H9 (cell line): ENCODE data around the gene DLG2. TPM values are rescaled to one million over a fixed set of nuclear protein-coding genes. Genes with fewer than 3 reads are reported as not detected.

Source experiments
- DNase-seq: peaks from one replicate; pipeline ENCODE4 v3.0.0-alpha.2; 2017
- H2AFZ ChIP-seq: one replicate; pipeline ENCODE4 v1.6.1; 2013; ENCODE audit warnings: mild to moderate bottlenecking, low read length, control low read depth, moderate library complexity
- H2AK5ac ChIP-seq: 2 replicates; pipeline ENCODE4 v1.6.1; 2013; ENCODE audit warnings: low read length, control low read depth, mixed read lengths; ENCODE audit not compliant: insufficient read length
- H2BK120ac ChIP-seq: one replicate; pipeline ENCODE4 v1.6.1; 2013; ENCODE audit warnings: low read depth, mild to moderate bottlenecking, low read length, control low read depth, inconsistent platforms; ENCODE audit not compliant: poor library complexity, severe bottlenecking
- H2BK12ac ChIP-seq: 2 replicates; pipeline ENCODE4 v1.6.1; 2013; ENCODE audit warnings: low read length, control low read depth, mixed read lengths, low read depth; ENCODE audit not compliant: insufficient read length
- H2BK15ac ChIP-seq: 2 replicates; pipeline ENCODE4 v1.6.1; 2013; ENCODE audit warnings: low read depth, low read length, control low read depth
- H2BK20ac ChIP-seq: one replicate; pipeline ENCODE4 v1.6.1; 2013; ENCODE audit warnings: low read depth, mild to moderate bottlenecking, low read length, control low read depth, inconsistent platforms; ENCODE audit not compliant: poor library complexity, severe bottlenecking
- H2BK5ac ChIP-seq: 2 replicates; pipeline ENCODE4 v1.6.1; 2013; ENCODE audit warnings: low read length, control low read depth, mixed read lengths; ENCODE audit not compliant: insufficient read length
- H3K14ac ChIP-seq: 2 replicates; pipeline ENCODE4 v1.6.1; 2013; ENCODE audit warnings: low read length, control low read depth; ENCODE audit not compliant: insufficient read depth
- H3K18ac ChIP-seq: 2 replicates; pipeline ENCODE4 v1.6.1; 2013; ENCODE audit warnings: low read depth, mild to moderate bottlenecking, mixed read lengths, low read length, control low read depth; ENCODE audit not compliant: insufficient read length
- H3K23ac ChIP-seq: 2 replicates; pipeline ENCODE4 v1.6.1; 2013; ENCODE audit warnings: low read length, control low read depth, mixed read lengths, low read depth; ENCODE audit not compliant: insufficient read length
- H3K23me2 ChIP-seq: 2 replicates; pipeline ENCODE4 v1.6.1; 2013; ENCODE audit warnings: low read depth, mild to moderate bottlenecking, mixed read lengths, low read length, control low read depth; ENCODE audit not compliant: insufficient read length, poor library complexity, severe bottlenecking
- H3K27ac ChIP-seq: 2 replicates; pipeline ENCODE4 v1.5.1; 2013; ENCODE audit warnings: low read length, control low read depth, mixed read lengths, low read depth; ENCODE audit not compliant: insufficient read length
- H3K27me3 ChIP-seq: 2 replicates; pipeline ENCODE4 v1.6.1; 2013; ENCODE audit warnings: low read length, control low read depth, inconsistent platforms; ENCODE audit not compliant: insufficient read depth
- H3K4ac ChIP-seq: 2 replicates; pipeline ENCODE4 v1.6.1; 2013; ENCODE audit warnings: low read depth, mild to moderate bottlenecking, control low read depth, inconsistent platforms, low read length, moderate library complexity
- H3K4me1 ChIP-seq: 2 replicates; pipeline ENCODE4 v1.6.1; 2013; ENCODE audit warnings: low read length, control low read depth, inconsistent platforms; ENCODE audit not compliant: insufficient read depth
- H3K4me2 ChIP-seq: 2 replicates; pipeline ENCODE4 v1.6.1; 2013; ENCODE audit warnings: low read length, control low read depth, mixed read lengths; ENCODE audit not compliant: insufficient read length, insufficient read depth
- H3K56ac ChIP-seq: 2 replicates; pipeline ENCODE4 v1.6.1; 2013; ENCODE audit warnings: low read depth, mild to moderate bottlenecking, mixed read lengths, low read length, control low read depth; ENCODE audit not compliant: insufficient read length
- H3K79me1 ChIP-seq: 2 replicates; pipeline ENCODE4 v1.6.1; 2013; ENCODE audit warnings: low read depth, mild to moderate bottlenecking, moderate library complexity, low read length, control low read depth, inconsistent platforms; ENCODE audit not compliant: insufficient read depth, poor library complexity, severe bottlenecking
- H3K79me2 ChIP-seq: 2 replicates; pipeline ENCODE4 v1.6.1; 2013; ENCODE audit warnings: low read length, control low read depth, inconsistent platforms; ENCODE audit not compliant: insufficient read depth
- H3K9ac ChIP-seq: 2 replicates; pipeline ENCODE4 v1.6.1; 2013; ENCODE audit warnings: low read length, control low read depth, mixed read lengths; ENCODE audit not compliant: insufficient read length; ENCODE audit errors: extremely low read depth
- H3K9me3 ChIP-seq: one replicate; pipeline ENCODE4 v1.6.1; 2013; ENCODE audit warnings: low read depth, low read length, inconsistent platforms; ENCODE audit not compliant: control insufficient read depth
- H3T11ph ChIP-seq: one replicate; pipeline ENCODE4 v1.6.1; 2013; ENCODE audit warnings: mild to moderate bottlenecking, low read length, control low read depth, inconsistent platforms
- H4K20me1 ChIP-seq: one replicate; pipeline ENCODE4 v1.6.1; 2013; ENCODE audit not compliant: control insufficient read depth, insufficient read length, insufficient read depth
- H4K5ac ChIP-seq: 2 replicates; pipeline ENCODE4 v1.6.1; 2013; ENCODE audit warnings: low read depth, mild to moderate bottlenecking, mixed read lengths, low read length, control low read depth; ENCODE audit not compliant: insufficient read length
- H4K8ac ChIP-seq: replicated peaks from 2 replicates; pipeline ENCODE4 v1.6.1; 2013; ENCODE audit warnings: low read length, control low read depth, mixed read lengths, low read depth; ENCODE audit not compliant: insufficient read length
- H4K91ac ChIP-seq: 2 replicates; pipeline ENCODE4 v1.6.1; 2013; ENCODE audit warnings: low read depth, mild to moderate bottlenecking, moderate library complexity, mixed read lengths, low read length, control low read depth; ENCODE audit not compliant: insufficient read length
- H3K27ac Mint-ChIP-seq, 3 experiments: 2 replicates in 2 of 3; 3 replicates in 1 of 3; pipeline ENCODE4 v1.8.0; 2020 to 2021; ENCODE audit warnings: mixed read lengths in 3 of 3, mild to moderate bottlenecking in 1 of 3, moderate library complexity in 1 of 3
- H3K27me3 Mint-ChIP-seq: 2 replicates; pipeline ENCODE4 v1.8.0; 2021; ENCODE audit warnings: low read depth, mild to moderate bottlenecking, moderate library complexity, mixed read lengths
- H3K36me3 Mint-ChIP-seq, 3 experiments: 2 replicates in 2 of 3; 3 replicates in 1 of 3; pipeline ENCODE4 v1.8.0; 2020 to 2021; ENCODE audit warnings: low read depth in 3 of 3, mixed read lengths in 3 of 3; ENCODE audit not compliant: insufficient read depth in 1 of 3
- H3K4me1 Mint-ChIP-seq, 2 experiments: 2 replicates each; pipeline ENCODE4 v1.8.0; 2020; ENCODE audit warnings: mixed read lengths in 2 of 2
- H3K4me3 Mint-ChIP-seq, 2 experiments: 2 replicates in 1 of 2; 3 replicates in 1 of 2; pipeline ENCODE4 v1.8.0; 2020 to 2021; ENCODE audit warnings: mild to moderate bottlenecking in 2 of 2, mixed read lengths in 2 of 2, moderate library complexity in 1 of 2
- H3K9me3 Mint-ChIP-seq, 2 experiments: 2 replicates in 1 of 2; 3 replicates in 1 of 2; pipeline ENCODE4 v1.8.0; 2020; ENCODE audit warnings: mild to moderate bottlenecking in 2 of 2, mixed read lengths in 2 of 2, moderate library complexity in 1 of 2
- WGBS: extraction: QIAGEN DNeasy Blood & Tissue Kit; methylation state at CpG from one replicate; pipeline ENCODE4 v1.1.7; 2013; ENCODE audit warnings: missing lambda C conversion rate, low lambda C conversion rate, mixed read lengths; ENCODE audit not compliant: insufficient read length; ENCODE audit errors: extremely low coverage; 5-methylcytosine and 5-hydroxymethylcytosine counted together
- total RNA-seq: library from RNA; stranded (reverse); gene quantifications from 2 replicates; pipeline ENCODE4 v1.2.1, GENCODE V29; 2021
- TF ChIP-seq, protein P1 (sequence below): fragments of 200-600 bp; sonication (generic); conservative IDR thresholded peaks from 3 replicates; pipeline ENCODE4 v1.8.0; 2021; ENCODE audit warnings: antibody characterized with exemption, mild to moderate bottlenecking

Gene DLG2
- total RNA-seq, 1 experiment from 2014 or later, result 8.0 TPM

GRCh38 chr11:85359859-85360258 lies 267.3 kb downstream of the DLG2 start:
- Histone ChIP-seq H4K8ac (no peak overlapping the region), H3K4ac (no peak overlapping the region), H2BK12ac (no peak overlapping the region), H3K79me2 (no peaks in the 10 kb centered on the region), H2BK5ac (no peak overlapping the region), H3K79me1 (no peaks in the 10 kb centered on the region), H3K18ac (no peak overlapping the region), H3K27ac (no peak overlapping the region), H3K4me2 (no peak overlapping the region), H4K91ac (no peak overlapping the region), H3K9me3 (no peaks in the 10 kb centered on the region), H4K20me1 (no peaks in the 10 kb centered on the region), H3T11ph (no peak overlapping the region), H3K23ac (no peak overlapping the region), H2BK20ac (no peak overlapping the region), H3K23me2 (no peaks in the 10 kb centered on the region), H3K9ac (no peak overlapping the region), H2AFZ (no peak overlapping the region), H4K5ac (no peak overlapping the region), H3K27me3 (no peaks in the 10 kb centered on the region), H2BK120ac (no peak overlapping the region), H3K14ac (no peak overlapping the region), H3K4me1 (no peaks in the 10 kb centered on the region), H3K56ac (no peak overlapping the region), H2BK15ac (no peak overlapping the region), H2AK5ac (no peak overlapping the region)
- Mint-ChIP-seq H3K36me3 (no peaks in the 10 kb centered on the region), H3K27ac (no peak overlapping the region; a peak in 1 of 7 replicates), H3K27me3 (no peaks in the 10 kb centered on the region), H3K4me1 (peaks cover 6 to 17% of the 10 kb centered on the region in 2 experiments; a peak in 3 of 4 replicates), H3K4me3 (no peak overlapping the region), H3K9me3 (no peaks in the 10 kb centered on the region)
- TF ChIP-seq, protein P1, sequence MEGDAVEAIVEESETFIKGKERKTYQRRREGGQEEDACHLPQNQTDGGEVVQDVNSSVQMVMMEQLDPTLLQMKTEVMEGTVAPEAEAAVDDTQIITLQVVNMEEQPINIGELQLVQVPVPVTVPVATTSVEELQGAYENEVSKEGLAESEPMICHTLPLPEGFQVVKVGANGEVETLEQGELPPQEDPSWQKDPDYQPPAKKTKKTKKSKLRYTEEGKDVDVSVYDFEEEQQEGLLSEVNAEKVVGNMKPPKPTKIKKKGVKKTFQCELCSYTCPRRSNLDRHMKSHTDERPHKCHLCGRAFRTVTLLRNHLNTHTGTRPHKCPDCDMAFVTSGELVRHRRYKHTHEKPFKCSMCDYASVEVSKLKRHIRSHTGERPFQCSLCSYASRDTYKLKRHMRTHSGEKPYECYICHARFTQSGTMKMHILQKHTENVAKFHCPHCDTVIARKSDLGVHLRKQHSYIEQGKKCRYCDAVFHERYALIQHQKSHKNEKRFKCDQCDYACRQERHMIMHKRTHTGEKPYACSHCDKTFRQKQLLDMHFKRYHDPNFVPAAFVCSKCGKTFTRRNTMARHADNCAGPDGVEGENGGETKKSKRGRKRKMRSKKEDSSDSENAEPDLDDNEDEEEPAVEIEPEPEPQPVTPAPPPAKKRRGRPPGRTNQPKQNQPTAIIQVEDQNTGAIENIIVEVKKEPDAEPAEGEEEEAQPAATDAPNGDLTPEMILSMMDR, result no peak
- no peak for DNase-seq
- no CpG with 5 or more reads among the region's 6 CpGs for WGBS
